Body of pancreas (tissue), 4 donors: Measurements from ENCODE around the gene MAP3K13.

Source experiments
- POLR2A ChIP-seq, 3 donors: fragments of 450-650 bp; IDR thresholded peaks; one replicate each; pipeline ENCODE4 v1.6.1; 2016; ENCODE audit warnings: antibody characterized with exemption in 3 of 3, mild to moderate bottlenecking in 2 of 3
- TF ChIP-seq, protein P1 (sequence below), 7 experiments: fragments of 450-650 bp in 4 of 7; fragments of 200-600 bp in 3 of 7; sonication (generic) in 3 of 7; IDR thresholded peaks; one replicate each; pipeline ENCODE4 v1.5.1; 2016 to 2019; ENCODE audit warnings: antibody characterized with exemption in 7 of 7

DNA sequence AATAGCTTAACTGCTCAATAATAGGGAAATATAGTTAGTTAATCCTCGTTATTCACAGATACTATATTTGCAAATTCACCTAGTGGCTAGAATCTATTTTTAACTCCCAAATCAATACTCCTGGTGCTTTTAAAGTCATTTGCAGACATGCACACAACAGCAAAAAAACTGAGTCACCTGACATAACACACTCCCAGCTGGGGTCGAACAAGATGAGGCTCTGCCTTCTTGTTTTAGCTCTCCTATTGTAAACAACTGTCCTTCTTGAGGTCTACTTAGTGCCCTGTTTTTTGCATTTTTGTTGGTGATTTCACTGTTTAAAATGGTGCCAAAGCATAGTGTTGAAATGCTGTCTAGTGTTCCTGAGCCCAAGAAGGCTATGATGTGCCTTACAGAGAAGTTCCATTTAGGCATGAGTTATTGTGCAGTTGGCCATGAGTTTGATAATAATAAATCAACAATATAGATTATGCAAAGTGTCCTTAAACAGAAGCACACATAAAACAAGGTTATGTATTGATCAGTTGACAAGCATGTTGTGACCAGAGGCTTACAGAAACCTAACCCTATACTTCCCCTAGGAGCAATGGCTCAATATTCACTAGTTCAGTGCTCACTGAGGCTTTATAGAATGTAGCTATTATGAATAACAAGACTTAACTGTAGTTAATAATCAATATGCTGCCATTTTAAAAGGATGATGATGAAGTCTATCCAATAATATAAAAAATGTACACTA, 18.6 kb downstream of the MAP3K13 start:
- no peak for TF ChIP-seq POLR2A (IDR thresholded peaks at IDR 0.05)
- TF ChIP-seq, protein P1, sequence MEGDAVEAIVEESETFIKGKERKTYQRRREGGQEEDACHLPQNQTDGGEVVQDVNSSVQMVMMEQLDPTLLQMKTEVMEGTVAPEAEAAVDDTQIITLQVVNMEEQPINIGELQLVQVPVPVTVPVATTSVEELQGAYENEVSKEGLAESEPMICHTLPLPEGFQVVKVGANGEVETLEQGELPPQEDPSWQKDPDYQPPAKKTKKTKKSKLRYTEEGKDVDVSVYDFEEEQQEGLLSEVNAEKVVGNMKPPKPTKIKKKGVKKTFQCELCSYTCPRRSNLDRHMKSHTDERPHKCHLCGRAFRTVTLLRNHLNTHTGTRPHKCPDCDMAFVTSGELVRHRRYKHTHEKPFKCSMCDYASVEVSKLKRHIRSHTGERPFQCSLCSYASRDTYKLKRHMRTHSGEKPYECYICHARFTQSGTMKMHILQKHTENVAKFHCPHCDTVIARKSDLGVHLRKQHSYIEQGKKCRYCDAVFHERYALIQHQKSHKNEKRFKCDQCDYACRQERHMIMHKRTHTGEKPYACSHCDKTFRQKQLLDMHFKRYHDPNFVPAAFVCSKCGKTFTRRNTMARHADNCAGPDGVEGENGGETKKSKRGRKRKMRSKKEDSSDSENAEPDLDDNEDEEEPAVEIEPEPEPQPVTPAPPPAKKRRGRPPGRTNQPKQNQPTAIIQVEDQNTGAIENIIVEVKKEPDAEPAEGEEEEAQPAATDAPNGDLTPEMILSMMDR (IDR thresholded peaks at IDR 0.05), result no peak
